HepG2 (cell line): ENCODE data around the gene SEC14L6. TPM values are rescaled to one million over a fixed set of nuclear protein-coding genes. Genes with fewer than 3 reads are reported as not detected.

Experiments used
- ATAC-seq: fragments of 200-7000 bp; cut with Tn5 transposase; 3 replicates; pipeline ENCODE4 v1.9.1; 2020; ENCODE audit warnings: mild to moderate bottlenecking, moderate library complexity
- BruUV-seq: library from RNA; stranded (reverse); fragments of 400-500 nt; replicated peaks from 2 replicates; lab custom pipeline; 2021; lab: Mats Ljungman, UMichigan
- CTCF ChIA-PET: fragments of 300-600 bp; formaldehyde crosslinking; extraction: SDS; loops from one replicate; lab custom pipeline; 2021; ENCODE audit warnings: low total read pairs, inconsistent platforms, low intra/inter-chr PET ratio; lab: Yijun Ruan, JAX
- POLR2A ChIA-PET: fragments of 350-600 bp; sonication (Branson Sonifier 250); formaldehyde crosslinking; loops from one replicate; lab custom pipeline; 2020; ENCODE audit warnings: antibody characterized with exemption, inconsistent platforms; lab: Yijun Ruan, JAX
- DNase-seq: peaks from one replicate; pipeline ENCODE4 v3.0.0-alpha.2; 2015; ENCODE audit warnings: low spot score
- FAIRE-seq: peaks from 3 replicates; lab custom pipeline; 2011; peaks lifted over from hg19 to GRCh38; lab: Jason Lieb, UNC
- H2AFZ ChIP-seq: one replicate; pipeline ENCODE4 v1.6.1; 2011; ENCODE audit warnings: low read length, inconsistent platforms
- H3K27ac ChIP-seq: fragments of 300-600 bp; 3 replicates; pipeline ENCODE4 v1.8.0; 2011; ENCODE audit warnings: mixed run types, mild to moderate bottlenecking, mixed read lengths, low read length, inconsistent platforms; ENCODE audit not compliant: insufficient read depth; ENCODE audit errors: extremely low read length
- H3K27me3 ChIP-seq, 2 experiments: fragments of 200-600 bp in 1 of 2; 2 replicates in 1 of 2; 3 replicates in 1 of 2; pipeline versions ENCODE4 v1.6.0 to v1.8.0; 2011; ENCODE audit warnings: low read length in 2 of 2, mild to moderate bottlenecking in 2 of 2, moderate library complexity in 2 of 2, inconsistent platforms in 1 of 2; ENCODE audit not compliant: insufficient read depth in 2 of 2, control insufficient read depth in 1 of 2
- H3K36me3 ChIP-seq, 2 experiments: fragments of 200-600 bp in 1 of 2; replicated peaks in 1 of 2; 2 replicates in 1 of 2; 3 replicates in 1 of 2; pipeline versions ENCODE4 v1.5.1 to v1.8.0; 2011; ENCODE audit warnings: low read length in 2 of 2, inconsistent platforms in 1 of 2; ENCODE audit not compliant: insufficient read depth in 2 of 2, control insufficient read depth in 1 of 2
- H3K4me1 ChIP-seq: 2 replicates; pipeline ENCODE4 v1.5.1; 2012; ENCODE audit warnings: low read length, inconsistent platforms; ENCODE audit not compliant: insufficient read depth
- H3K4me2 ChIP-seq: 2 replicates; pipeline ENCODE4 v1.6.0; 2011; ENCODE audit warnings: low read depth, low read length, inconsistent platforms
- H3K4me3 ChIP-seq, 3 experiments: fragments of 200-600 bp in 1 of 3; sonication (generic), shearing (Covaris generic) in 1 of 3; replicated peaks in 1 of 3; 2 replicates each; pipeline ENCODE4 v1.5.1; 2011 to 2016; ENCODE audit warnings: low read length in 3 of 3, inconsistent platforms in 2 of 3, low read depth in 2 of 3, mild to moderate bottlenecking in 2 of 3, control low read depth in 1 of 3, mixed read lengths in 1 of 3; ENCODE audit not compliant: insufficient read depth in 1 of 3
- H3K79me2 ChIP-seq: one replicate; pipeline ENCODE4 v1.6.1; 2011; ENCODE audit warnings: low read length, inconsistent platforms; ENCODE audit not compliant: insufficient read depth
- H3K9ac ChIP-seq: 2 replicates; pipeline ENCODE4 v1.6.0; 2011; ENCODE audit warnings: mild to moderate bottlenecking, low read depth, low read length, inconsistent platforms; ENCODE audit not compliant: insufficient read depth
- H3K9me3 ChIP-seq: 2 replicates; pipeline ENCODE4 v1.5.1; 2012; ENCODE audit warnings: mild to moderate bottlenecking, low read length
- H4K20me1 ChIP-seq: 2 replicates; pipeline ENCODE4 v1.6.0; 2011; ENCODE audit warnings: inconsistent platforms, mild to moderate bottlenecking, low read length, moderate library complexity; ENCODE audit not compliant: insufficient read depth
- EZH2 ChIP-seq: conservative IDR thresholded peaks from 2 replicates; pipeline ENCODE4 v1.6.1; 2012; ENCODE audit warnings: mild to moderate bottlenecking, low read depth, low read length, moderate library complexity
- KAT7 ChIP-seq: IDR thresholded peaks from 2 replicates; pipeline ENCODE4 v1.6.1; 2018; ENCODE audit warnings: borderline replicate concordance, missing compliant biosample characterization
- KLF16 ChIP-seq, 2 experiments: sonication (generic) in 1 of 2; formaldehyde crosslinking in 1 of 2; IDR thresholded peaks; 2 replicates each; pipeline versions ENCODE4 v1.6.1 to v1.8.0; 2016 to 2023; ENCODE audit warnings: missing genetic modification reagents in 2 of 2, missing compliant biosample characterization in 1 of 2
- MTF2 ChIP-seq: sonication (generic); formaldehyde crosslinking; IDR thresholded peaks from 2 replicates; pipeline ENCODE4 v1.5.0; 2020; ENCODE audit warnings: missing genetic modification reagents, borderline replicate concordance
- ZNF772 ChIP-seq: sonication (generic); formaldehyde crosslinking; IDR thresholded peaks from 2 replicates; pipeline ENCODE4 v1.5.0; 2020; ENCODE audit warnings: mild to moderate bottlenecking, missing genetic modification reagents
- WGBS: methylation state at CpG from one replicate; pipeline ENCODE4 v1.1.6; 2017; ENCODE audit warnings: low lambda C conversion rate; 5-methylcytosine and 5-hydroxymethylcytosine counted together
- in situ Hi-C: cut with HindIII; loops from 2 replicates; pipeline ENCODE4 v1.10.0; 2017; ENCODE audit warnings: low pct_unique_long_range_greater_than_20kb; ENCODE audit not compliant: extremely low pct_ligation_motif_present
- intact Hi-C: fragments of 100-400 bp; cut with micrococcal nuclease; formaldehyde crosslinking; loops from one replicate; pipeline ENCODE4 v1.10.0; 2022; ENCODE audit not compliant: unreplicated experiment
- polyA plus RNA-seq, 8 experiments: library from polyadenylated mRNA; depleted of rRNA in 3 of 8; stranded (reverse) in 7 of 8; unstranded in 1 of 8; fragments of >200 nt; fragmentation: Illumina TruSeq in 4 of 8; extraction: Trizol in 4 of 8; gene quantifications; 2 replicates each; pipeline versions ENCODE4 v1.2.1 to v1.2.3, GENCODE V29; 2011 to 2016; ENCODE audit warnings: low read depth in 4 of 8, missing spikeins in 1 of 8, mixed read lengths in 1 of 8; ENCODE audit not compliant: insufficient read depth in 1 of 8
- total RNA-seq, 5 experiments: library from RNA; depleted of rRNA; stranded (reverse); fragments of >200 nt; fragmentation: Illumina TruSeq; extraction: Trizol; gene quantifications; 2 replicates each; pipeline ENCODE4 v1.2.3, GENCODE V29; 2016; ENCODE audit warnings: low read depth in 1 of 5
- TF ChIP-seq, protein P1 (sequence below): IDR thresholded peaks from 2 replicates; pipeline ENCODE4 v1.6.1; 2016; ENCODE audit warnings: low read depth, missing genetic modification reagents, missing compliant biosample characterization

SEC14L6 gene
- total and polyA plus RNA-seq, 2 of the 13 experiments (the other 11 are each of a cell fraction or from before 2014, with no cell fraction given) = 0.09 to 9.3 TPM

DNA sequence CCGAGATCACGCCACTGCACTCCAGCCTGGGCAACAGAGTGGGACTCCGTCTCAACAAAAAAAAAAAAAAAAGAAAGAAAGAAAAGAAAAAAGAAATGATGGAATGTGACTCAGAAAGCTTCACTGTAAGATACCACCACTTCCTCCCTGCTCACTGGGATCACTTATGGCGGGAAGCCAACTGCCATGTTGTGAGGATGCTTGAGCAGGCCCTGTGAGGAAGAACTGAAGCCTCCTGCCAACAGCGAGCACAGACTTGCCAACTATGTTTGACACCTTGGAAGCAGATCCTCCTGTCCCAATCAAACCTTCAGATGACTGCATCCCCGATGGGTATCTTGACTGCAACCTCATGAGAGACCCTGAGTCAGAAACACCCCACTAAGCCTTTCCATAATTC, 8.3 kb downstream of the SEC14L6 start (continued):
- TF ChIP-seq ZNF772 (CRISPR knock-in tag) (no peak), EZH2 (no peak)

DNA sequence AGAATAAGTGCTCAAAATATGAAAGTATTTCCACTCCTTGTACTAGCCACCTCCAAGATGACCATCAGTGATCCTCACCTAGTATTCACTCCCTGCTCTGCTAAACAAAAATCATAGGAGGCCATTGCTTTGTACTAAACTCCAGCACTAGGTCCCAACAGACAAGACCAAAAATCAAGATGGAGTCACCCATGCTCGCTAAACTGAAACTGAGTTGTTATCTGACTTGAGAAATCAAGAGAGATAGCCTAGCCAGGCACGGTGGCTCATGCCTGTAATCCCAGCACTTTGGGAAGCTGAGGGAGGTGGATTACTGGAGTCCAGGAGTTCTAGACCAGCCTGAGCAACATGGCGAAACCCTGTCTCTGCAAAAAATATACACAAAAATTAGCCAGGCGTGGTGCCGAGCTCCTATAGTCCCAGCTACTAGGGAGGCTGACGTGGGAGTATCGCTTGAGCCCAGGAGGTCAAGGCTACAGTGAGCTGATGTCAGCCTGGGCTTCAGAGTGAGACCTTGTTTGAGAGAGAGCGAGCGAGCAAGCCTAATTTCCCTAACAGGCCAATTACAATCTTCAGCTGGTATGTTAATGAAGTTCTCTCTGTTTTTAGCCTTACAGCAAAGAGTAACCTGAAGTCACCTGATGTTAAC, 9.3 kb downstream of the SEC14L6 start:
- no peak for DNase-seq
- Histone ChIP-seq H3K79me2 (no peaks in the 10 kb centered on the region), H4K20me1 (no peaks in the 10 kb centered on the region), H3K27me3 (peaks cover 0 to 7% of the 10 kb centered on the region in 2 experiments; a peak in 2 of 5 replicates), H3K4me2 (no peak overlapping the region), H3K27ac (no peak overlapping the region), H3K4me1 (peaks cover 26% of the 10 kb centered on the region), H3K36me3 (no peaks in the 10 kb centered on the region), H3K9ac (no peak overlapping the region), H3K9me3 (no peaks in the 10 kb centered on the region)
- WGBS = 82% methylated on average over 6 of the region's 9 CpGs
- in situ Hi-C loops = no loop called here
- BruUV-seq = no TSS peak
- intact Hi-C loops = no loop called here
- CTCF ChIA-PET = no interaction called here
- TF ChIP-seq, protein P1, sequence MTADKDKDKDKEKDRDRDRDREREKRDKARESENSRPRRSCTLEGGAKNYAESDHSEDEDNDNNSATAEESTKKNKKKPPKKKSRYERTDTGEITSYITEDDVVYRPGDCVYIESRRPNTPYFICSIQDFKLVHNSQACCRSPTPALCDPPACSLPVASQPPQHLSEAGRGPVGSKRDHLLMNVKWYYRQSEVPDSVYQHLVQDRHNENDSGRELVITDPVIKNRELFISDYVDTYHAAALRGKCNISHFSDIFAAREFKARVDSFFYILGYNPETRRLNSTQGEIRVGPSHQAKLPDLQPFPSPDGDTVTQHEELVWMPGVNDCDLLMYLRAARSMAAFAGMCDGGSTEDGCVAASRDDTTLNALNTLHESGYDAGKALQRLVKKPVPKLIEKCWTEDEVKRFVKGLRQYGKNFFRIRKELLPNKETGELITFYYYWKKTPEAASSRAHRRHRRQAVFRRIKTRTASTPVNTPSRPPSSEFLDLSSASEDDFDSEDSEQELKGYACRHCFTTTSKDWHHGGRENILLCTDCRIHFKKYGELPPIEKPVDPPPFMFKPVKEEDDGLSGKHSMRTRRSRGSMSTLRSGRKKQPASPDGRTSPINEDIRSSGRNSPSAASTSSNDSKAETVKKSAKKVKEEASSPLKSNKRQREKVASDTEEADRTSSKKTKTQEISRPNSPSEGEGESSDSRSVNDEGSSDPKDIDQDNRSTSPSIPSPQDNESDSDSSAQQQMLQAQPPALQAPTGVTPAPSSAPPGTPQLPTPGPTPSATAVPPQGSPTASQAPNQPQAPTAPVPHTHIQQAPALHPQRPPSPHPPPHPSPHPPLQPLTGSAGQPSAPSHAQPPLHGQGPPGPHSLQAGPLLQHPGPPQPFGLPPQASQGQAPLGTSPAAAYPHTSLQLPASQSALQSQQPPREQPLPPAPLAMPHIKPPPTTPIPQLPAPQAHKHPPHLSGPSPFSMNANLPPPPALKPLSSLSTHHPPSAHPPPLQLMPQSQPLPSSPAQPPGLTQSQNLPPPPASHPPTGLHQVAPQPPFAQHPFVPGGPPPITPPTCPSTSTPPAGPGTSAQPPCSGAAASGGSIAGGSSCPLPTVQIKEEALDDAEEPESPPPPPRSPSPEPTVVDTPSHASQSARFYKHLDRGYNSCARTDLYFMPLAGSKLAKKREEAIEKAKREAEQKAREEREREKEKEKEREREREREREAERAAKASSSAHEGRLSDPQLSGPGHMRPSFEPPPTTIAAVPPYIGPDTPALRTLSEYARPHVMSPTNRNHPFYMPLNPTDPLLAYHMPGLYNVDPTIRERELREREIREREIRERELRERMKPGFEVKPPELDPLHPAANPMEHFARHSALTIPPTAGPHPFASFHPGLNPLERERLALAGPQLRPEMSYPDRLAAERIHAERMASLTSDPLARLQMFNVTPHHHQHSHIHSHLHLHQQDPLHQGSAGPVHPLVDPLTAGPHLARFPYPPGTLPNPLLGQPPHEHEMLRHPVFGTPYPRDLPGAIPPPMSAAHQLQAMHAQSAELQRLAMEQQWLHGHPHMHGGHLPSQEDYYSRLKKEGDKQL (CRISPR knock-in tag) = no peak
- TF ChIP-seq MTF2 (CRISPR knock-in tag) = no peak
- TF ChIP-seq KLF16 (CRISPR knock-in tag; IDR thresholded peaks at IDR 0.05) = no peak
- no peak for TF ChIP-seq KAT7 (CRISPR knock-in tag)
- TF ChIP-seq, all 625 proteins: peak for 0
- FAIRE-seq = no peak
- Histone ChIP-seq H3K4me3 (no peak overlapping the region), H2AFZ (no peak overlapping the region)
- ATAC-seq = peak; percentile 37; the same call in 1 of the 3 replicates
- POLR2A ChIA-PET = interaction anchor here (1.2 kb wide), 1 partner anchor 70 kb away, joined by 3 read pairs; the partner anchor contains the start of gene TCN2
